ENCODE results near the gene ARHGAP42.
"Not testable (repeated sequence)": the region's sequence is repeated elsewhere in the genome, so short reads cannot be mapped to it uniquely, and the experiment has no call there.

Gene ARHGAP42

GRCh38 chr11:101008961-101009689 is 322.0 kb downstream of the ARHGAP42 start:
- FAIRE-seq (no peak), DNase-seq (ENCODE audit: insufficient read length) (no peak)
- TF ChIP-seq POLR2A (IDR thresholded peaks at IDR 0.05; ENCODE audit: low read depth, low read length) (no peak), POLR2AphosphoS5 (IDR thresholded peaks at IDR 0.05; ENCODE audit: low read depth, low read length) (no peak), TAF1 (IDR thresholded peaks at IDR 0.05; ENCODE audit: borderline replicate concordance, low read depth, low read length) (no peak)

GRCh38 chr11:101009690-101010055 is 322.6 kb downstream of the ARHGAP42 start:
- no peak for DNase-seq (ENCODE audit: insufficient read length)
- no peak for FAIRE-seq
- TF ChIP-seq POLR2A (IDR thresholded peaks at IDR 0.05; ENCODE audit: low read depth, low read length) (no peak), POLR2AphosphoS5 (IDR thresholded peaks at IDR 0.05; ENCODE audit: low read depth, low read length) (no peak), TAF1 (IDR thresholded peaks at IDR 0.05; ENCODE audit: borderline replicate concordance, low read depth, low read length) (no peak)

GRCh38 chr11:101010899-101011298 is 323.8 kb downstream of the ARHGAP42 start:
- no peak for TF ChIP-seq TAF1 (IDR thresholded peaks at IDR 0.05; ENCODE audit: borderline replicate concordance, low read depth, low read length)
- TF ChIP-seq POLR2A (IDR thresholded peaks at IDR 0.05; ENCODE audit: low read depth, low read length), result no peak
- no peak for TF ChIP-seq POLR2AphosphoS5 (IDR thresholded peaks at IDR 0.05; ENCODE audit: low read depth, low read length)
- FAIRE-seq, result no peak
- no peak for DNase-seq (ENCODE audit: insufficient read length)

- no peak for TF ChIP-seq TAF1 (IDR thresholded peaks at IDR 0.05; ENCODE audit: borderline replicate concordance, low read depth, low read length)
- TF ChIP-seq POLR2AphosphoS5 (IDR thresholded peaks at IDR 0.05; ENCODE audit: low read depth, low read length), result no peak
- TF ChIP-seq POLR2A (IDR thresholded peaks at IDR 0.05; ENCODE audit: low read depth, low read length), result no peak
- DNase-seq (ENCODE audit: insufficient read length) (no peak), FAIRE-seq (no peak)
These were observed 324.8 kb downstream of the ARHGAP42 start for GRCh38 chr11:101011881-101012280.

GRCh38 chr11:101013702-101014101 is 326.6 kb downstream of the ARHGAP42 start:
- FAIRE-seq; DNase-seq (ENCODE audit: insufficient read length): not testable (repeated sequence)

- DNase-seq (ENCODE audit: insufficient read length) (no peak), FAIRE-seq (no peak)
- TF ChIP-seq POLR2A (IDR thresholded peaks at IDR 0.05; ENCODE audit: low read depth, low read length) (no peak), TAF1 (IDR thresholded peaks at IDR 0.05; ENCODE audit: borderline replicate concordance, low read depth, low read length) (no peak), POLR2AphosphoS5 (IDR thresholded peaks at IDR 0.05; ENCODE audit: low read depth, low read length) (no peak)
These were observed 327.7 kb downstream of the ARHGAP42 start for GRCh38 chr11:101014600-101015285.

- TF ChIP-seq POLR2AphosphoS5 (IDR thresholded peaks at IDR 0.05; ENCODE audit: low read depth, low read length) (no peak), TAF1 (IDR thresholded peaks at IDR 0.05; ENCODE audit: borderline replicate concordance, low read depth, low read length) (no peak), POLR2A (IDR thresholded peaks at IDR 0.05; ENCODE audit: low read depth, low read length) (no peak)
- FAIRE-seq, result no peak
- DNase-seq (ENCODE audit: insufficient read length), result no peak
These were observed 332.8 kb downstream of the ARHGAP42 start for GRCh38 chr11:101019870-101020269.

- no peak for TF ChIP-seq TAF1 (IDR thresholded peaks at IDR 0.05; ENCODE audit: borderline replicate concordance, low read depth, low read length)
- no peak for TF ChIP-seq POLR2A (IDR thresholded peaks at IDR 0.05; ENCODE audit: low read depth, low read length)
- no peak for TF ChIP-seq POLR2AphosphoS5 (IDR thresholded peaks at IDR 0.05; ENCODE audit: low read depth, low read length)
- no peak for FAIRE-seq
- no peak for DNase-seq (ENCODE audit: insufficient read length)
These were observed 335.2 kb downstream of the ARHGAP42 start for GRCh38 chr11:101022256-101022655.

GRCh38 chr11:101028644-101029043 is 341.6 kb downstream of the ARHGAP42 start:
- no peak for FAIRE-seq
- no peak for TF ChIP-seq POLR2AphosphoS5 (IDR thresholded peaks at IDR 0.05; ENCODE audit: low read depth, low read length)
- TF ChIP-seq TAF1 (IDR thresholded peaks at IDR 0.05; ENCODE audit: borderline replicate concordance, low read depth, low read length), result no peak
- TF ChIP-seq POLR2A (IDR thresholded peaks at IDR 0.05; ENCODE audit: low read depth, low read length), result no peak

GRCh38 chr11:101030015-101030414 is 342.9 kb downstream of the ARHGAP42 start:
- TF ChIP-seq POLR2A (IDR thresholded peaks at IDR 0.05; ENCODE audit: low read depth, low read length), result no peak
- no peak for TF ChIP-seq TAF1 (IDR thresholded peaks at IDR 0.05; ENCODE audit: borderline replicate concordance, low read depth, low read length)
- no peak for TF ChIP-seq POLR2AphosphoS5 (IDR thresholded peaks at IDR 0.05; ENCODE audit: low read depth, low read length)
- DNase-seq (ENCODE audit: insufficient read length), result no peak
- no peak for FAIRE-seq

More at GRCh38 chr11:101028644-101029043, 341.6 kb downstream of the ARHGAP42 start:
- DNase-seq (ENCODE audit: insufficient read length), result no peak

GRCh38 chr11:101030692-101031091 is 343.6 kb downstream of the ARHGAP42 start:
- TF ChIP-seq TAF1 (IDR thresholded peaks at IDR 0.05; ENCODE audit: borderline replicate concordance, low read depth, low read length) (no peak), POLR2AphosphoS5 (IDR thresholded peaks at IDR 0.05; ENCODE audit: low read depth, low read length) (no peak), POLR2A (IDR thresholded peaks at IDR 0.05; ENCODE audit: low read depth, low read length) (no peak)
- DNase-seq (ENCODE audit: insufficient read length), result no peak
- FAIRE-seq, result no peak

- no peak for FAIRE-seq
- no peak for TF ChIP-seq TAF1 (IDR thresholded peaks at IDR 0.05; ENCODE audit: borderline replicate concordance, low read depth, low read length)
- no peak for TF ChIP-seq POLR2A (IDR thresholded peaks at IDR 0.05; ENCODE audit: low read depth, low read length)
- TF ChIP-seq POLR2AphosphoS5 (IDR thresholded peaks at IDR 0.05; ENCODE audit: low read depth, low read length), result no peak
- DNase-seq (ENCODE audit: insufficient read length), result no peak
These were observed 344.6 kb downstream of the ARHGAP42 start for GRCh38 chr11:101031713-101032112.

All from GM12892 (cell line).